ACC112 (cell line): Measurements from ENCODE around the gene RABL3.
"Not testable (repeated sequence)": the region's sequence is repeated elsewhere in the genome, so short reads cannot be mapped to it uniquely, and the experiment has no call there.

Experiments
- H2AFZ ChIP-seq: fragments of 200-600 bp; sonication (generic); one replicate; pipeline ENCODE4 v1.6.0; 2017; ENCODE audit warnings: antibody characterized with exemption, low read length; ENCODE audit not compliant: unreplicated experiment
- H3K27ac ChIP-seq: fragments of 200-600 bp; sonication (generic); 2 replicates; pipeline ENCODE4 v1.5.1; 2014; ENCODE audit warnings: low read depth, mild to moderate bottlenecking, antibody characterized with exemption, low read length, moderate library complexity
- H3K27me3 ChIP-seq: fragments of 200-600 bp; sonication (generic); 2 replicates; pipeline ENCODE4 v1.6.1; 2014; ENCODE audit warnings: mild to moderate bottlenecking, antibody characterized with exemption, low read length, moderate library complexity, mixed read lengths; ENCODE audit not compliant: insufficient read depth
- H3K36me3 ChIP-seq: fragments of 200-600 bp; sonication (generic); 2 replicates; pipeline ENCODE4 v1.6.1; 2016; ENCODE audit warnings: mild to moderate bottlenecking, antibody characterized with exemption, low read length, moderate library complexity, mixed read lengths; ENCODE audit not compliant: insufficient read depth
- H3K4me1 ChIP-seq: fragments of 200-600 bp; sonication (generic); one replicate; pipeline ENCODE4 v1.6.1; 2016; ENCODE audit warnings: low read length, mixed read lengths; ENCODE audit not compliant: insufficient read depth, unreplicated experiment, control insufficient read depth
- H3K4me3 ChIP-seq: fragments of 200-600 bp; sonication (generic); 2 replicates; pipeline ENCODE4 v1.5.1; 2014; ENCODE audit warnings: mild to moderate bottlenecking, low read depth, low read length
- H3K79me2 ChIP-seq: fragments of 200-600 bp; sonication (generic); one replicate; pipeline ENCODE4 v1.6.0; 2016; ENCODE audit warnings: low read length; ENCODE audit not compliant: control insufficient read depth, unreplicated experiment, insufficient read depth

Gene RABL3

GRCh38 chr3:120749843-120750242, 7.5 kb upstream of the RABL3 start:
- H3K36me3 ChIP-seq: no peaks in the 10 kb centered on the region
- no peak overlapping the region for H3K4me3 ChIP-seq
- H3K27me3 ChIP-seq: no peaks in the 10 kb centered on the region
- no peak overlapping the region for H2AFZ ChIP-seq
- H3K4me1 ChIP-seq: peaks cover 17% of the 10 kb centered on the region
- H3K27ac ChIP-seq: no peak overlapping the region
- peaks cover 51% of the 10 kb centered on the region for H3K79me2 ChIP-seq

DNA sequence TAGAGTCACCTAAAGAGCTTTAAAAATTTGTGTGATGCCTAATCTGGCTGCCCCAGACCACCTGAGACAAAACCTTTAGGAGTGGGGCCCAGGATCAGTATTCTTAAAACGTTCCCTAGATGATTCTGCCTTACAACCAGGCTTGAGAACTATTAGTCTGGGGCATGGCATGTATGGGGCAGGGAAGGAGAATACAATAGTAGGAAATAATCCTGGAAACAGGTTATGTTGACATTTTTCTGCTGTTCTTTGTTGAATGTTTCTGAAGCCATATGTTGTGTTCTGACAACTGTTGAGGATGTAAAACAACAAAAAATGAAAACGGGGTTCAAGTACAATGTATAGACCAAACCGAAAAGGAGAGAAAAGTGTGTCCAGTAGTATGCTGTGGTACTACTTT, 3.1 kb upstream of the RABL3 start:
- Histone ChIP-seq H3K27me3 (no peaks in the 10 kb centered on the region), H3K27ac (no peak overlapping the region), H2AFZ (no peak overlapping the region), H3K4me1 (peaks cover 5% of the 10 kb centered on the region), H3K36me3 (no peaks in the 10 kb centered on the region), H3K79me2 (peaks cover 53% of the 10 kb centered on the region), H3K4me3 (no peak overlapping the region)

DNA sequence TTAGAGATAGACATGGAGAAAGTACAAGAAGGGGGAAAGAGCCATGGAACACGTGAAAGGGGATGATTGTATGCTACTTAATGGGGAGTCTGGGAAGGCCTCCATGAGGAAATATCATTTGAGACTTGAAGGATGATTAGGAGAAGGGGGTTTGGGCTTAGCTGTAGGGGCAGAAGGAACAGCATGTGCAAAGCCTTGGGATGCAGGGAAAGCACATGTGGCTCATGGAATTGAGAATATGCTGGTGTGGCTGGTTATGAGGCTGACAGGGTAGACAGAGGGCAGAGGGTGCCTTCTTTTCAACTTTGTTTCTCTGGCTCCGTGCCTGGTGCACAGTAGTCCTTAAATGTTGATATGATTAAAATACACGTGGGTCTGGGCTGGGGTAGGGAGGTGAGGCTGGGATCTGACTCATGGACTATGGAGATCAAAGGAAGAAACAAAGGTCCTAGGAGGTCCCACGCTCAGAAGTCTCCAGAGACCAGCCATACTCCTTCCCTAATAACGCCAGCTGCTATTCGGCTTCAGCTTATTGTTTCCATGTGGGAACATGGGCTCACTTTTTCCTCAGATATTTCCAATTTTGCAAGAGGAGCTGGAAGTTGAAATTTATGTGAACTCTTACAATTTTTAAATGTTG, 1.4 kb upstream of the RABL3 start:
- Histone ChIP-seq H2AFZ (peak overlapping the region; percentile 87), H3K27ac (peak overlapping the region; percentile 90), H3K79me2 (peaks cover 45% of the 10 kb centered on the region), H3K4me3 (peak overlapping the region; percentile 94), H3K27me3 (no peaks in the 10 kb centered on the region), H3K4me1 (peaks cover 5% of the 10 kb centered on the region), H3K36me3 (no peaks in the 10 kb centered on the region; the same call in 1 of the 2 replicates)

GRCh38 chr3:120742849-120743365, 591 bp upstream of the RABL3 start:
- Histone ChIP-seq H3K36me3 (peaks cover 4% of the 10 kb centered on the region), H3K4me3 (peak overlapping the region; percentile 94), H3K27me3 (no peaks in the 10 kb centered on the region), H3K79me2 (peaks cover 45% of the 10 kb centered on the region), H3K4me1 (peaks cover 5% of the 10 kb centered on the region), H2AFZ (peak overlapping the region; percentile 87), H3K27ac (peak overlapping the region; percentile 90)

DNA sequence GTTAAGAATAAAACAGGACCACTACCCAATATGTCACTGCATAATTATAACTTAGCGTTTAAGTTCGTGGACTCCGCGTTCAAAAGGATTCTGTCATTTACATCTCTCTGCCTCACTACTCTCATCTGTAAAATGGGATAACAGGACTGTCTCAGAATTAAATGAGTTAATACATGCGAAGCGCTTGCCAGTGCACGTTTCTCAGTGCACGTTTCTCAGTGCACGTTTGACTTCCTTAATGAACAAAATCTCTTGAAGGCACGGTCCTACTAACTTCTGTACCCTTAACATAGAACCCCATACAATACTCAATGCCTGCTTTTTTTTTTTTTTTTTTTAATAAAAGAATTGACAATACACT, 499 bp downstream of the RABL3 start:
- H3K36me3 ChIP-seq: peaks cover 4% of the 10 kb centered on the region
- H2AFZ ChIP-seq: peak overlapping the region; percentile 91
- peaks cover 5% of the 10 kb centered on the region for H3K4me1 ChIP-seq
- peak overlapping the region; percentile 90 for H3K27ac ChIP-seq
- no peaks in the 10 kb centered on the region for H3K27me3 ChIP-seq
- peak overlapping the region; percentile 94 for H3K4me3 ChIP-seq
- peaks cover 40% of the 10 kb centered on the region for H3K79me2 ChIP-seq

DNA sequence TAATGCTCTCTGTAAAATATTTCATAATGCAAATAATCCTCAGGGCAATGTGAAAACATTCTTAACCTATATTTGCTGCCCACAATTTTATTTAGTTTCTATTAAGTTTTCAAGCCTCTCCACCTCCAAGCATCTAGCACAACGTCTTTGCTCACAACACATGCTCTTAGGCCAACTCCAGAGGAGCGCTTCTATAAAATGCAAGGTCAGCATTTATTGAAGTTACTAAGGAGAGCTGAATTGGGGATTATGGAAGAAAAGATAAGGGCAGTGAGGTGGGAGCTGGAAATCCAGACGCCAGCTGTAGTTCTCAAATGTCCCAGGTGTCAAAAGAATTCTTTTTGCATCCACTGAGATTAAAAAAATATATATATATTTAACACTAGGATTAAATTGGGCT, 996 bp downstream of the RABL3 start:
- peak overlapping the region; percentile 94 for H3K4me3 ChIP-seq
- H3K4me1 ChIP-seq: peaks cover 5% of the 10 kb centered on the region
- H3K27me3 ChIP-seq: no peaks in the 10 kb centered on the region
- no peak overlapping the region for H3K27ac ChIP-seq
- no peak overlapping the region for H2AFZ ChIP-seq
- H3K36me3 ChIP-seq: peaks cover 4% of the 10 kb centered on the region
- peaks cover 35% of the 10 kb centered on the region for H3K79me2 ChIP-seq

DNA sequence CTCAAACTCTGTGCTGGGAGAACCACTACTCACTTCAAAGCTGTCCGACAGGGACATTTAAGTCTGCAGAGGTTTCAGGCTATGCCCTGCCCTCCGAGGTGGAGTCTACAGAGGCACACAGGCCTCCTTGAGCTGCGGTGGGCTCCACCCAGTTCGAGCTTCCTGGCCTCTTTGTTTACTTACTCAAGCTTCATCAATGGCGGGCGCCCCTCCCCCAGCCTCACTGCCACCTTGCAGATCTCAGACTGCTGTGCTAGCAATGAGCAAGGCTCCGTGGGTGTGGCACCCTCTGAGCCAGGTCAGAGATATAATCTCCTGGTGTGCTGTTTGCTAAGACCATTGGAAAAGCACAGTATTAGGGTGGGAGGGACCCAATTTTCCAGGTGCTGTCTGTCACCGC, 4.3 kb downstream of the RABL3 start:
- not testable (repeated sequence) for H3K27me3 ChIP-seq, H3K36me3 ChIP-seq

GRCh38 chr3:120730576-120731542, 11.5 kb downstream of the RABL3 start:
- peaks cover 6% of the 10 kb centered on the region for H3K4me1 ChIP-seq
- H3K4me3 ChIP-seq: no peak overlapping the region
- no peak overlapping the region for H2AFZ ChIP-seq
- H3K36me3 ChIP-seq: no peaks in the 10 kb centered on the region
- no peak overlapping the region for H3K27ac ChIP-seq
- H3K79me2 ChIP-seq: no peaks in the 10 kb centered on the region
- H3K27me3 ChIP-seq: no peaks in the 10 kb centered on the region

More for the DNA sequence above, 4.3 kb downstream of the RABL3 start:
- H3K4me3 ChIP-seq, H2AFZ ChIP-seq, H3K4me1 ChIP-seq, H3K27ac ChIP-seq, H3K79me2 ChIP-seq: not testable (repeated sequence)

- no peaks in the 10 kb centered on the region for H3K27me3 ChIP-seq
- peaks cover 6% of the 10 kb centered on the region for H3K4me1 ChIP-seq
- no peaks in the 10 kb centered on the region for H3K79me2 ChIP-seq
- H2AFZ ChIP-seq: no peak overlapping the region
- no peaks in the 10 kb centered on the region for H3K36me3 ChIP-seq
- no peak overlapping the region for H3K27ac ChIP-seq
- no peak overlapping the region for H3K4me3 ChIP-seq
Measured at GRCh38 chr3:120726791-120727190, 15.5 kb downstream of the RABL3 start.

GRCh38 chr3:120719167-120719834, 23.0 kb downstream of the RABL3 start:
- not testable (repeated sequence) for H3K27ac ChIP-seq, H2AFZ ChIP-seq, H3K27me3 ChIP-seq, H3K4me3 ChIP-seq, H3K36me3 ChIP-seq, H3K4me1 ChIP-seq, H3K79me2 ChIP-seq
